GM21529 (cell line): Measurements from ENCODE around the gene KCNQ1OT1.

Source experiments
- ATAC-seq: cut with Tn5 transposase; IDR thresholded peaks from one replicate; pipeline ENCODE4 v1.9.1; 2021; ENCODE audit not compliant: unreplicated experiment

The KCNQ1OT1 gene

DNA sequence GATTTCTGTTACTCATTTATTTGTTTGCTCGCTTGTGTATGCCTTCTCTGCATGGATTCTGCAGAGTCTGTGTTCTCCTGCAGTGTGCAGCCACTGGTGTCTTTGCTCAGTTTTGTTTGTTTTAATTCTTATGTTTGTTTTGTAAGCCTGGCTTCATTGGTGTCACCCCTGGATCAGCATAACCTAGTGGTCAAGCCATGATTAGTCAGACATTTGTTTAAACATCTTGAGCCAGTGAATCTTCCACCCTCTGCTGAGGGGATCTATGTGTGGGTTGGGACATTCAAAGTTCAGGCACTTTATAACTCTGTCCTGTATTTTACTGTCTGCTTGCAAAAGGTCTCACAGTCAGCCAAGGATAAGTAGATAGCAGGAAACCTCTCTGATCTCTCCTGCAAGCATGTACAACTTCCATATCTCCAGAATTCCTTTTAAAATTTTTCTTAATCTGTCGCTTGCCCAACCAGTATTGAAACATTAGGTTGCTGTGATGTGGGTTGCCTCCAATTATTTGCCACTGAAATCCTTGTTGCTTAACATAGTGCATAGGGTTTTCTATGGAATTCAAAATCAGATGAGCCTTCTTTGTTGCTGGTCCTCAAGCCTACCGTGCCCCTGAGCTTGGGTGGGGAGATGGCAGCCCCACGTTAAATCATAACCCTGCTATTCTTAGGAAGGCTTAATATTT lies 86.8 kb downstream of the KCNQ1OT1 start:
- ATAC-seq = no peak

DNA sequence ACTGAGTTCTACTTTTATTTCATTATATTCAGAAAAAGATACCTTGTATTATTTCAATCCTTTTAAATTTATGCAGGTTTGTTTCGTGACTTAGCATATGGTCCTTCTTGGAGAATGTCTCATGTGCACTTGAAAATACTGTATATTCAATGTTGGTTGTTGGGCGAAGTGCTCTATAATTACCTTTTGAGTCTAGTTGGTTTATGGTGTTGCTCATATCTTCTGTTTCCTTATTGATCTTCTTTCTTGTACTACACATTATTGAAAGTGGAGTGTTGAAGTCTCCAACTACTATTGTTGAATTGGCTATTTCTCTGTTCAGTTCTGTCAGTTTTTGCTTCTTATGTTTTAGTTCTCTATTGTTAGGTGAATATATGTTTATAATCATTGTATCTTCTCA lies 90.4 kb downstream of the KCNQ1OT1 start:
- no peak for ATAC-seq

DNA sequence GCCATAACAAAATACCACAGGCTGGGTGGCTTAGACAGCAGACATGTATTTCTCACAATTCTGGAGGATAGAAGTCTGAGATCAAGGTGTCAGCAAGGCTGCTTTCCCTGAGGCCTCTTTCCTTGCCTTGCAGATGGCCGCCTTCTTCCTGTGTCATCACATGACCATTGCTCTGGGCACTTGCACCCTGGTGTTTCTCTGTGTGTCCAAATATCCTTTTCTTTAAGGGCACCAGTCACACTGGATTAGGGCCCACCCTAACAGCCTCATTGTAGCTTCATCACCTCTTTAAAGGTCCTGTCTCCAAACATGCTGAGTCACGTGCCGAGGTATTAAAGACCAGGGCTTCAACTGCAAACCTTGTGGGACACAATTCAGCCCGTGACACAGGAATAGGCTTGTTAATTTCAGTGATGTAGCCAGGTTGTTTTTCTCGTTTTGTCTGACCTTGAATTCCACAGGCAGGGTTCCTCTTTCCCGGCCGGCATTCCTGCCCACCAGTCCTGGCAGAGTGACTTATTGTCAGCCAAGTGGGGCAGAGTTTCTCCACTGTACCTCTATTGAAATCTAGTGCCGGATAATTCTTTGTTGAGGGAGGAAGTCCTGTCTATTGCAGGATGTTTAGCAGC lies 100.1 kb downstream of the KCNQ1OT1 start:
- ATAC-seq = no peak

DNA sequence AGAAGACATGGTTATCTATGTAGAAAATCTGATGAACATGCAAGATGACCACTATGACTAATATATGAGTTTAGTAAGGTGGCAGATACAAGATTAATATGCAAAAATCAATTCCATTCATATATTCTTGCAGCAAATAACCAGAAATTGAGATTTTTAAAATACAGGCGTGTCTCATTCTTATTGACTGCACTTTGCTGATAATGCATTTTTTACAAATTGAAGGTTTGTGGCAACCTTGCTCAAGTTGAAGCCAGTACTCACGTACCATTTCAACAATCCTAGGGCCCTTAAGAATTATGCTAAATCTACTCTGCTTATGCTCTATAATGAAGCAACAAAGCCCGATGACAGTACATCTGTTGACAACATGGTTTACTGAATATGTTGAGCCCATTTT lies 104.6 kb downstream of the KCNQ1OT1 start:
- ATAC-seq = no peak

DNA sequence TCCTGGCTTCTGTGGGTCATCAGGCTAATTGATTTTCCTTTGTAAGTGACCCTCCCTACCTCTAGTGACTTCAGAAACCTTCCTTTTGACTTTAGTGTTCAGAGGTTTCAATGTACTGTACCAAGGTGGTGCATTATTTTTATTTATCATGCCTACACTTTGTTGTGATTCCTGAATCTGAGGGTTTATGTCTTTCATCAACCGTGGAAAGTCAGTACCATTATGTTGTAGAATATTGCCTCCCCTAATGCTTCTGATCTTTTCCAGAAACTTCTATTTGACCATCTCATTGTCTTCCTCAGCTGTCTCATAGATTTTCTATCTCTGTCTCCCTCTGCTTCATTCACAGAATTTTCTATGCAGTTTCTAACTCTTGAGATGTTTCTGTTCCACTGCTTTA lies 105.5 kb downstream of the KCNQ1OT1 start:
- ATAC-seq = no peak

DNA sequence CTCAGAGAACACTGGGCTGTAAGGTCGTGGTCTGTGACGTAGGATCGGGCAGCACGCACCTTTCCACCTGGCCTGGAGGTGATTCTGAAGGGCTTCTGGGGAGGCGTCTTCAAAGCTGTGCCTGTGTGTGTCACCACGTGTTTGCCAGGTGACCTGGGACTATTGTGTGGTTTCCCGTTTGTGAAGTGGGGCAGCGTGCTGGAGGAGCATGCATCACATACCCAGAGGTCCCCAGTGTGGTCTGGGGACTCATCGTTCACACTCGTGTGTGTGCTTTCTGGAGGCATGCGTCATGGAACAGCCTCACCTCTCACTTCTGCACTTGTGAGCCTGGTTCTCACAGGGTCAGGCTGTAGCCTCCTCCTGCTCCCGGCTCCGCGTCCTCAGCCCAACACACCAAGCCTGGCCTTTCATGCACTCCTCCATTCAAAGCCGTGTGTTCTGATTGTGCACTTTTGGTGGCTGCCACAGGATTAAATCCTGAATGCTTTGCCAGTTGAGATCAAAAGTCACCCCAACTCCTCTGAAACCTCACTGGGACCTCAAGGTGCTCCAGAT lies 106.3 kb downstream of the KCNQ1OT1 start:
- ATAC-seq = no peak

DNA sequence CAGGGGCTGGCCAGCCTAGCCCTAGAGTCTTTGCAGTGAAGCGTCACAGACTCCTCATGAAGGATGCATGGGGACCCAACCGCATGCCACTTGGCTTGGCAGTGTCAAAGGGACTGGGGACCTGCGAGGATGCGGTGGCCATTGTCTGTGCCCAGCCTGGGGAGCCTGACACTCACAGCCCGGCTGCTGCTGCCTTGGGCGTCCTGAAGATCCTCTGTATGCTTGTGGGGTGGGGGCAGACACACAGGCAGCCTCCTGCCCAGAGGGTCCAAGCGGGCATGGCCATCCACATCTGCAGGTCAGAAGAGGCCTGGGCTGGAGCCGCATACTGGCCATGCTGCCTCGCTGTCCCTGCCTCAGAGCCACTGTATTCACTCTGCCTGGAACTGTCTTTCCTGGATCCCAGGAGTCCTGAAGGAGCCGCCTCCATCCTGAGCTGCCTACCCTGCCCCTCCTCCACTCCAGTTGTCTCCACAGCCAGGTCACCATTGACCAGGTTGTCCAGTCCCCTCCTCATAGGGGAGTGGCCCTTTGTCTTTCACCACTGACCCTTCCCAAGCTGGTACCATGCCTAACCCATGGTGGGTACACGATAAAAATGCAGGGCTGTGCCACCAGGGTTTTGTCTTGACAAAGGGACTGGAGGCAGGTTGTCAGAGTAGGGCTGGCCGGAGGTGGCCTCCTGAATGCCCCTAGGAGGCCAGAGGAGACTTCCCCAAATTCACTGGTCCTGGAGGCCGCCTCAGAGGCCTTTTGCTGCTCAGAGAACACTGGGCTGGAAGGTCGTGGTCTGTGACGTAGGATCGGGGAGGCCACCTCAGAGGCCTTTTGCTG lies 107.0 kb downstream of the KCNQ1OT1 start:
- ATAC-seq = no peak

DNA sequence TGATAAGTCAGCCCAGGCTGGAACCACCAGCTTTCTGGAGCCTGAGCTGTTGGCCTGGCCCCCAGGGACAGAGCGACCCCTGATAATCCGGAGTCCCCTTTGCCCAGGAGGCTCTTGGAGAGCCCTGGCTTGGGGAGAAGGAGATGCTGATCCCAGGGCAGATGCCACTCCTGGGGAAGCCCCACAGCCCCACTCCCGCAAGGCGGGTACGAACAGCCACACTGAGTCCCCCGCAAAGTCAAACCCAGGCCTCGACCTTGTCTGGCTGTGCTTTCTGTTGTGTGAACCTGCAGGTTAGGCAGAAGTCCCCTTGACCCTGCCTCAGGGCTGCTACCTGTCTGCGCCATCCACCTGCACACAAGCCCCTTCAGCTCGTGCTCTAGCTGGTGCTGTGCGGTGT lies 108.0 kb downstream of the KCNQ1OT1 start:
- ATAC-seq = no peak

DNA sequence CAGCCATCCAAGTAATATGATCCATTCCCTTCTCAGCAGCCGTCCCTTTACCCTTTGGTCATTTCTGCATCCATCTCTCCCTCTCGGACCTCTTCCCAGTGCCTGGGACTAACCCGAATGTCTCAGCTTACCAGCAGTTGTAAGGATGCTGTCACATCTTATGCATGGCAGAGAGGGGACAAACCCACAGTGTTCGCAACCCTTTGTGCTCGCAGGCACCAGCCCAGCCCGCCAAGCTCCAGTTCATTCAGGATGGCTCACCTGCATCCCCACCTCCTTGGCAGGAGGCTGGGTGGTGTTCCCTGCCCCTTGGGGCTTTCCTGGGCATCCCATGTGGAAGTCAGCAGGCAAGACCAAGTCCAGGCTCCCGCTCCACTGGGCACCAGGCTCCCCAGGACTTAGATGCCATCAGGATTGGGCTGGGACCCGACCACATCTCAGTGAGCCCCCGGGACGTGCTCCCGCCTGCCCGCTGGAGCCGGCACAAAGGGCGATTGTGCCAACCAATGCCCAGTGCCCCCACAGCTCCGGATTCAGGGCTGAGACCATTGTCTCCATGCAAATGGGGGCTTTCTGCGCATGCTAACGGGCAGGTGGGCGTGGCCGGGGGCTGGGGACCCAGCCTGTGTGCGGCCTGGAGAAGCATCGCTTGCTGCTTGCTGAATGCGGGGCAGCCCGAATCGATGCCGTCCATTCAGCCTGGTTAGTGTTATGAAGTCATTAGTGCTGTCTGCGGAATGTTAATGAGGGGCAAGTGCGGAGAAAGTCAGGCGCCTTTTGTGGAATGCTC lies 108.6 kb downstream of the KCNQ1OT1 start:
- no peak for ATAC-seq

DNA sequence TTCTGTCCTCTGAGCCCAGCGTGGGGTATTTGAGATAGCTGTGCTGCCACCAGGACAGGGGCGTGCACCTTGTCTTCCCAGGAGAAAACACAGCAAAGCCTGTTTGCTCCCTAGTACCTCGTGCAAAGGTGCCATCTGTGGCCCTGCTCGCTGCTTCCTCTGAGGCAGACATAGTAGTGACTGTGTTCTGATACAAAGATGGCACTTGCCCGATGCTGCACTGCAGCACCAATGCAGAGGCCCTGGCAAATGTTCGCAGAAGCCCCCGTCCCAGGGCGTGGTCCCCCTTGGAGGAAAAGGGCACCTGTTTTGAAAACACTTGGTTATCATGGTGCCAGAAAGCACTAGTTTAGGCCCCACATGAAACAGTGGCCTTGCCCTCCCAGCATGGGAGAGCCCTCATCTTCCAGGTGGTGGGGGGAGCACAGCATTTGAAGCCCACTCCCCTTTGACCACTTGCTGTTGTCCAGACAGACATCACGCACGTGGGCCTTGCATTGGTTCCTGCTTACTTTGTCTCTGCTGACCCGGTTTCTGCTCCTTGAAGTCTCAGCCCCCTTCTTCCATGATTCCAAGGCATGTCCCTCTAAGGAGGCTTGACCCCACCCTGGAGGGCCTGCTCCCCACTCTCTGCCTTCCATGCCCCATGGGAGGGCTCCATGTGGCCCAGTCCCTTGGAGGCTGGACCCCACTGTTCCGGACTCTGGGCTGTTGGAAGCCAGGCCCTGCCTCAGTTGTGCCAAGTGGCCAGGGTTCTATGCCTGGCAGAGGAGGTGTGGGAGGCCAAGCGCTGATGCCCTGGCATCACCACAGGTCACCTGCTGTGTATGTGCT lies 109.4 kb downstream of the KCNQ1OT1 start:
- ATAC-seq = no peak

DNA sequence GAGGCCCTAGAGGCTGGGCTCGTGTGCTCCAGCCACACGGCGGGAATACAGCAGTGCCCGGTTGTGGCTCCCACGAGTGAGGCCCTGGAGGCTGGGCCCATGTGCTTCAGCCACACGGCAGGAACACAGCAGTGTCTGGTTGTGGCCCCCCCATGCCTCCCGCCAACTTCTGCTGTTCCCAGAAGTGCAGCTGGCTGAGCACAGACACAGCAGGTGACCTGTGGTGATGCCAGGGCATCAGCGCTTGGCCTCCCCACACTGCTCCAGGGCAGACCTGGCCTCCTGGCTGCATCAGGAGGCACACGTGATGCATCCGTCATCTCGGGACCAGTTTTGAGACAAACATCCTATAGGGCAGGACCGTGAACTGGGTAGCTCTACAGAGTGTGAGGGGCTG lies 110.3 kb downstream of the KCNQ1OT1 start:
- no peak for ATAC-seq

DNA sequence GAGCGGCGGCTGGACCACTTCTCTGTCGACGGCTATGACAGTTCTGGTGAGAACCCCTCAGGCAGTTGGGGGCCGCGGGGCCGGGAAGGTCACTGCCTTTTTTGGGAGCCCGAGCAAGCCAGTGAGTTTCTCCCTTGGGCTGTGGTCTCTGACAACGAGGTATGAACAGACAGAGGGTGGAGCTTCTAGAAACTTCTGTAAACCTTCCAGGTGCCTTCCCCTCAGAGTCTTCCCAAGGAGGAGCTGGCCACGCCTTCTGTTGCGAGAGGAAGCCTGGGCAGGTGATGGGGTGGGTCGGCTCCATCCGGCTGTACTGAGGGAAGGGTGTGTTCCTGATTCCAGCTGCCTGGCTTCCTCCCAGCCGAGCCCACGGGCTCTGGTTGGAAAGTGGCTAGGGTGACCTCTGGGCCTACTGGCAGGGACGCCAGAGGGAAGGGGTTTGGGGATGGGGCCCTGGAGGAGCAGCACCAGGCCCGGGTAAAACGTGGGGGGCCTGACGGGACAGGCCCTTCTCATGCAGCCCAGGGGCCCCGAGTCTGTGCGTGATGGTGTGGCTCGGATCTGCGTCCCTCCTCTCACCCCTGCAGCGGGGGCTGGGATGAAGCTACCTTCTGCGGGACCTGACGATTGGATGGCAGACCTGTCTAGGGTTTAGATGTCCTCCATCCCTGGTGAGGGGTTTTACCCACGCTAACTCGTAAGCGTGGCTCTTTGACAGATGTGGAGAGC lies 110.8 kb downstream of the KCNQ1OT1 start:
- ATAC-seq = no peak

DNA sequence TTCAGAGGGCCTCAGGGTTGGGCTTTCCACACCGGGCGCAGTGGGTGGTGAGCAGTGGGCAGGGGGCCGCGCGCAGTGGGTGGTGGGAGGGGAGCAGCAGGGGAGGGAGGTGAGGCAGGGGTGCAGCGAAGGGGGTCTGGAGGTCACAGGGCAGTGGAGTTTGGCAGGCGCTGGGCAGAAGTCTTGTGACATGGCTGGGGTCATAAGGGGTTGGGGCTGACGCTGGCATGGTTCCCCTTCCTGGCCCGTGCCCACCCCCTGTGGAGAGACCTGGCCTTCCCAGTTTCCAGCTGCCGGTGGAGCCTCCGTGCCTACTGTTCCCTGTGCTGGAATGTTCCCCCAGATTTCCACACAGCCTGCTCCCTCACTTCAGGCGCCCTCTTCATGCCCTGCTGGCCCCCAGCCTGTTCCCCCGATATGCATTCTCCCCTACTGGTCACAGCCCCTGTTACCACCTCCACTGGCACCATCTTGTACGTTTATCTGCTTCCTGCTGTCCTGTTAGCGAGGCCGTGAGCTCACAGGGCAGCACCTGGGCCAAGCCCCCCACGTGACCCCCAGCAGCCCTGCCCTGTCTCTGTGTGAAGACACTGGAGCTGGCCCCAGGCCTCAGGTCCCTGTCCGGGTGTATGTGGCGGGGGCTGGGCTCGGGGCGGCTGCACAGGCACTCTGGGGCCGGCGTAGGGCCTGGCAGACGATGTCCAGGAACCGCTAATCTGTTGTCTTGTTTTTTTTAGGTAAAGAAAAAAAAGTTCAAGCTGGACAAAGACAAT lies 111.6 kb downstream of the KCNQ1OT1 start:
- ATAC-seq = no peak

DNA sequence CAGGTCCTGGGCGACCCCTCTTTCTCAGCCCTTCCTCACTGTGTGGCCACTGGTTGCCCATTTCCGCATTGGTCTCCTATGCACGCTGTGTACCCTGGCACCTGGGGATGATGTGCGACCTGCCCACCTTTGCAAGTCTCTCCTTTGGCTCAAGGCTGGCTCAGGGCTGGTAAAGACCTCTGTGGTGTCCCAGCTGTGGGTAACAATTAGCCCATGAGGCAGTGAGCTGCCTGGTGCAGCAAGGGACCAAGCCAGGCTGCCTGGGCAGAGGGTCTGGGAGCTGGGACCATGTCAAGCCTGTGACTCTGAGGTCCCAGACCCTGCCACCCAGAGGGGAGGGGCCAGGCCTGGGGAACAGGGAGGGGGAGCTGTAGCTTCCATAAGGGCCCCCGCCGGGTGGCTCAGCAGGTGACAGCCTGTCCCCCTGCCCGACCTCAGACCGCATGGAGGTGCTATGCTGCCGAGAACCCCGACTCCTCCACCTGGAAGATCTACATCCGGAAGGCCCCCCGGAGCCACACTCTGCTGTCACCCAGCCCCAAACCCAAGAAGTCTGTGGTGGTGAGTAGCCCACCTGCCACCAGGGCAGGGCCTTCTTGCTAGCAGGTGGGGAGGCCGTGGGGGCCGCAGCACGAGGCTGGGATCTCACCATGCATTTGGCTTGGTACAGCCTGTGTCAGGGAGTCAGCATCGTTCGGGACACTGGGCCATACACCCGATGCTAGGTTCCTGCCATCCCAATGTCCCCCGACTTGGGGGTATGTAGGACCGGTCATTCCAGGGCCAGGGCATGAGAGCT lies 112.5 kb downstream of the KCNQ1OT1 start:
- ATAC-seq = no peak

DNA sequence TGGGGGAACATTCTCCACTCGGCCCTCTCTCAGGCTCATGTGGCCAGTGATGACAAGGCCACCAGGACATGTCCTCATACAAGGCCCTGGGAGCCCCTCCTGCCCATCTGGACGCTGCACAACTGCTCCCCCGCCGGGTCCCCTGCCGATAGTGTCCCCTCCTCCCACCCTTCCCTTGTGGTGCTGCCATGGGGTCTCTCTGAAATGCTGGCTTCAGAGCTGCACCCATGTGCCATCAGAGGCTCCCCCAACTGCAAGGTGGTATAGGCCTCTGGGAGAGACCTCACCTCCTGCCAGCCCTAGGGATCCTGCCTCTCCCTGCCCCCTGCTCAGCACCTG lies 113.0 kb downstream of the KCNQ1OT1 start:
- ATAC-seq = no peak

DNA sequence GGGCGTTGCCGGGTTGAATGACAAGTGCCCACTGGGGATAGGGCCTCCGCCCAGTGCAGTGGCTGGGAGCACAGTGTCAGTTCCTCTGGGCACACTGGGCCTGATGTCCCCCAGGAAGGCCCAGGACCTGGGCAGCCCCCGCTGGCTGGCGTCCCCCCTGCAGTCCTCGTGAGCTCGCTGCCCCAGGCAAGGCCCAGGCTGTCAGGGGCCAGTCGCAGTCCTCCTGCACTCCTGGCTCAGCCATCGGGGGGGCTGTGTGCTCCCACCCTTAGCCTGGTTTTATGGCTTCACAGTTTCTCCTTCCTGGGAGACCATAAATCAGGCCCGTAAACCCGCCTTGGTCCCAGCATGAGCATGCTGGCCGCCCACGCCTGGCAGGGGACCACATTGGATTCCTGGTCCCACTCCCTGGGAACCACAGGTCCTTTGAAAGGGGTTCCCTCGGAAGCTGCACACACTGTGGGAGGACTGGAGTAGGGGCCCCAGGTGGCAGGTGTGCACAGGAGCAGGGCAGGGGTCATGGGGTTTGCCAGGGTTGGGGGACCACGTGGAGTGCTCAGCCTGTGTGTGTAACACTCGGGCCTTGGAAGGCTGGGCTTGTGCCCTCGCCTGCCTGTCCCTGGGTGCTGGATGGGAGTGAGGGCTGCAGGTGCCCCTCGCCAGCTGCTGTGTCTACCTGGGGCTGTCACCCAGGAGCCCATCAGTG lies 113.6 kb downstream of the KCNQ1OT1 start:
- no peak for ATAC-seq

DNA sequence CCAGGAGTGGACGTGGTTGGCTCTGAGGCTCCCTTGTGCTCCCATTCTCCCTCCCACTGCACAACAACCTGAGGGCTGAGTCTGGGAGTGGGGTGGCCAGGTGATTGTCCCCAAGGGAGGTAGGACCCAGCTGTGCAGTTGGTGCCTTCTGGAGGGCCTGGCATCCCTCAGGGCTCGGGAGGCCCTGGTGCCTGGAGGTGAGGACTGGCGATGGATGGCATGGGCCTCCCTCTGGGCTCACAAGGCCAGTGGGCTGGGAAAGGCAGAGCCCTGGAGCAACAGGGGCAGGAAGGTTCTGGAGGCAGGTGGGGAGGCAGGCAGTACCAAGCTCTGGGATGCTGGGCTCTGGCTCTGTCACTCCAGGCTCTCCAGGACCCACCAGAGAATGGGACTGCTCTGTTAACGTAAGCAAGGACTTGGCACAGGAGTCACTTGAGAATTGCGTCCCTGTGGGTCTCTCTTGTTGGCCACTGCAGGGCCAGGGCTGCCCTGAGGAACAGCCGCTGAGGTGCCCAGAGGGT lies 114.2 kb downstream of the KCNQ1OT1 start:
- no peak for ATAC-seq
